ENCODE data around the gene CYP2E1.

The CYP2E1 gene

DNA sequence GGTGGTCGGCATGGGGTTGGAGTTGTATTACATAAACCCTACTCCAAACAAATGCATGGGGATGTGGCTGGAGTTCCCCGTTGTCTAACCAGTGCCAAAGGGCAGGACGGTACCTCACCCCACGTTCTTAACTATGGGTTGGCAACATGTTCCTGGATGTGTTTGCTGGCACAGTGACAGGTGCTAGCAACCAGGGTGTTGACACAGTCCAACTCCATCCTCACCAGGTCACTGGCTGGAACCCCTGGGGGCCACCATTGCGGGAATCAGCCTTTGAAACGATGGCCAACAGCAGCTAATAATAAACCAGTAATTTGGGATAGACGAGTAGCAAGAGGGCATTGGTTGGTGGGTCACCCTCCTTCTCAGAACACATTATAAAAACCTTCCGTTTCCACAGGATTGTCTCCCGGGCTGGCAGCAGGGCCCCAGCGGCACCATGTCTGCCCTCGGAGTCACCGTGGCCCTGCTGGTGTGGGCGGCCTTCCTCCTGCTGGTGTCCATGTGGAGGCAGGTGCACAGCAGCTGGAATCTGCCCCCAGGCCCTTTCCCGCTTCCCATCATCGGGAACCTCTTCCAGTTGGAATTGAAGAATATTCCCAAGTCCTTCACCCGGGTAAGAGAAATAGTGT lies at the start of gene CYP2E1:
Gene CYP2E1, plus strand, starts transcription at position 407 of the 632 bp plus-strand sequence. Its CDS starts 33 bp downstream, at position 440.
- TF ChIP-seq, protein P1, sequence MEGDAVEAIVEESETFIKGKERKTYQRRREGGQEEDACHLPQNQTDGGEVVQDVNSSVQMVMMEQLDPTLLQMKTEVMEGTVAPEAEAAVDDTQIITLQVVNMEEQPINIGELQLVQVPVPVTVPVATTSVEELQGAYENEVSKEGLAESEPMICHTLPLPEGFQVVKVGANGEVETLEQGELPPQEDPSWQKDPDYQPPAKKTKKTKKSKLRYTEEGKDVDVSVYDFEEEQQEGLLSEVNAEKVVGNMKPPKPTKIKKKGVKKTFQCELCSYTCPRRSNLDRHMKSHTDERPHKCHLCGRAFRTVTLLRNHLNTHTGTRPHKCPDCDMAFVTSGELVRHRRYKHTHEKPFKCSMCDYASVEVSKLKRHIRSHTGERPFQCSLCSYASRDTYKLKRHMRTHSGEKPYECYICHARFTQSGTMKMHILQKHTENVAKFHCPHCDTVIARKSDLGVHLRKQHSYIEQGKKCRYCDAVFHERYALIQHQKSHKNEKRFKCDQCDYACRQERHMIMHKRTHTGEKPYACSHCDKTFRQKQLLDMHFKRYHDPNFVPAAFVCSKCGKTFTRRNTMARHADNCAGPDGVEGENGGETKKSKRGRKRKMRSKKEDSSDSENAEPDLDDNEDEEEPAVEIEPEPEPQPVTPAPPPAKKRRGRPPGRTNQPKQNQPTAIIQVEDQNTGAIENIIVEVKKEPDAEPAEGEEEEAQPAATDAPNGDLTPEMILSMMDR (IDR thresholded peaks at IDR 0.05), result no peak
- no peak within 1 kb of the TSS for H3K27ac ChIP-seq
- no peaks in the 10 kb centered on the region for H3K36me3 ChIP-seq
- H3K27me3 ChIP-seq, result peaks cover 92% of the 10 kb centered on the region
- H3K4me1 ChIP-seq (ENCODE audit: control insufficient read depth in 1 of 2, insufficient read depth in 1 of 2, low read depth in 1 of 2, low read length in 1 of 2), result peaks cover 0 to 6% of the 10 kb centered on the region in 2 experiments
- peaks cover 11% of the 10 kb centered on the region for H3K9me3 ChIP-seq
- no peak within 1 kb of the TSS for H3K4me3 ChIP-seq (ENCODE audit: low read depth in 1 of 2, low read length in 1 of 2)

DNA sequence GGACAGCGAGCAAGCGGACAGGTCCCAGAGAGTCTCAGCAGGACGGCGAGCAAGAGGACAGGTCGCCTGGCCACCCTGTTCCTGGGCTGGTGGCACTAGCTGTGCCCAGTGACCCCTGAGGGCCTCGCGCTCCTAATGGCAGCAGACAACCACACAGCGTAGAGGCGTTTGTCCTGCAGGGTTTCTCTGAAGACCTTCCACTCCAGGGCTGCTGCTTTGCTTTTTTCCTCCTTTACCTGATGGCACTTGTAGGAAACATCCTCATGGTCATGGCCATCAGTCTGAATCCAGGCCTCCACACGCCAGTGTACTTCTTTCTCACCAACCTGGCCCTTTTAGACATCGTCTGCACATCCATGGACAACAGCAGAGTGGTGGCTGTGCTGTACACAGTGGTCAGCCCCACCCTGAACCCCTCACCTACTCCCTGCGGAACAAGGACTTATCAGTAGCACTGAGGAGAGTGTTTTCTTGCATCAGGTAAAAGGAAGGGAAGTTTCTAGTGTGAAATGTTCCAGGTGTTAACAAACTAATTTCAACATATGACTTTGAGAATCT lies 46.0 kb upstream of the CYP2E1 start:
- TF ChIP-seq, protein P1 (IDR thresholded peaks at IDR 0.05), result no peak
- Histone ChIP-seq H3K9me3 (no peaks in the 10 kb centered on the region), H3K27me3 (no peaks in the 10 kb centered on the region), H3K4me1 (ENCODE audit: control insufficient read depth in 1 of 2, insufficient read depth in 1 of 2, low read depth in 1 of 2, low read length in 1 of 2) (no peaks in the 10 kb centered on the region), H3K36me3 (no peaks in the 10 kb centered on the region), H3K27ac (no peak overlapping the region), H3K4me3 (ENCODE audit: low read depth in 1 of 2, low read length in 1 of 2) (no peak overlapping the region)

DNA sequence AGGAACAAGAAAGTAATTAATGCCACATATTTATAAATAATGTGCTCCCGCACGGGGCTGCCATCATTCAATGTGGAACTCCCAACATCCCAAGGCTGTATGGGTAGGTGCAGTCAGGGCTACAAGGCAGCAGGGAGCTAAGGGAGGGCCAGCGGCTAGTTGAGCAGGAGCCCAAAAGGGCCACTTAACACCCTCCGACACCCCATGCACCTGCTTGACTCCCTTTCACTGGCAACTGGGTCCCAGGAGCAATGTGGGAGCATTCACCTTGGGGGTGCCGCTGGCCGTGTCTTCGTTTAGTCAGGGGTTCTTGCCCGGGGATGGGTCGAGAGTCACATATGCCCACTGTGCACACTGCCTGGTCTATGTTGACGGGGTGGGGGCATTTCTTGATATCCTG lies 45.5 kb upstream of the CYP2E1 start:
- no peak overlapping the region for H3K27ac ChIP-seq
- no peaks in the 10 kb centered on the region for H3K9me3 ChIP-seq
- TF ChIP-seq, protein P1 (IDR thresholded peaks at IDR 0.05), result no peak
- H3K27me3 ChIP-seq, result no peaks in the 10 kb centered on the region
- H3K36me3 ChIP-seq, result no peaks in the 10 kb centered on the region
- no peak overlapping the region for H3K4me3 ChIP-seq (ENCODE audit: low read depth in 1 of 2, low read length in 1 of 2)
- no peaks in the 10 kb centered on the region for H3K4me1 ChIP-seq (ENCODE audit: control insufficient read depth in 1 of 2, insufficient read depth in 1 of 2, low read depth in 1 of 2, low read length in 1 of 2)

DNA sequence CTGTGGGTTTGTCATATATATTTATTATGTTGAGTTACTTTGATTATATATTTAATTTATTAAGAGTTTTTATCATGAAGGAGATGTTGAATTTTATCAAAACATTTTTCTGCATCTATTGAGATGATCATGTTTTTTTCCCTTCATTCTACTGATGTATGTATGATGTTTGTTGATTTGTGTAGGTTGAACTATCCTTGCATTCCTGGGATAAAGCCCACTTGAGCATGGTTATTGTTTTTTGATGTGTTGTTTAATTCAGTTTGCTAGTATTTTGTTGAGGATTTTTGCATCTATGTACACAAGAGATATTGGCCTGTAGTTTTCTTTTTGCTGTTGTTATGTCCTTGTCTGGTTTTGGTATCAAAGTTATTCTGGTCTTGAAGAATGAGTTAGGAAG lies 42.3 kb upstream of the CYP2E1 start:
- Histone ChIP-seq H3K9me3 (peaks cover 10% of the 10 kb centered on the region), H3K27ac (no peak overlapping the region), H3K4me1 (ENCODE audit: control insufficient read depth in 1 of 2, insufficient read depth in 1 of 2, low read depth in 1 of 2, low read length in 1 of 2) (no peaks in the 10 kb centered on the region)

DNA sequence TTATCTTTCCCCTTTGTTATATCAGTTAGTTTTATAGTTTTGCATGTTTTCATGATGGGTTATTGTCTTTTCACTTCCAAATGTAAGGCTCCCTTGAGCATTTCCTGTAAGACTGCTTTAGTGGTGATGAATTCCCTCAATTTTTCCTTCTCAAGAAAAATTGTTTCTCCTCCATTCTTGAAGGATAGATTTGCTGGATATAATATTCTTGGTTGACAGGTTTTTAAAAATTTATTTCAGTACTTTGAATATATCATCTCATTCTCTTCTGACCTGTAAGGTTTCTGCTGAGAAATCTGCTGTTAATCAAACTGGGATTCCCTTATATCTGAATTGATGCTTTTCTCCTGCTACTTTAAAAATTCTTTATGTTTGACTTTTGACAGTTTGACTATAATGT lies 40.1 kb upstream of the CYP2E1 start:
- no peak overlapping the region for H3K4me3 ChIP-seq (ENCODE audit: low read depth in 1 of 2, low read length in 1 of 2)
- H3K27me3 ChIP-seq, result no peaks in the 10 kb centered on the region
- no peak overlapping the region for H3K27ac ChIP-seq
- peaks cover 10% of the 10 kb centered on the region for H3K9me3 ChIP-seq
- TF ChIP-seq, protein P1 (IDR thresholded peaks at IDR 0.05), result no peak
- no peaks in the 10 kb centered on the region for H3K36me3 ChIP-seq
- H3K4me1 ChIP-seq (ENCODE audit: control insufficient read depth in 1 of 2, insufficient read depth in 1 of 2, low read depth in 1 of 2, low read length in 1 of 2), result no peaks in the 10 kb centered on the region

More for the DNA sequence above, 42.3 kb upstream of the CYP2E1 start:
- Histone ChIP-seq H3K36me3 (no peaks in the 10 kb centered on the region), H3K4me3 (ENCODE audit: low read depth in 1 of 2, low read length in 1 of 2) (no peak overlapping the region), H3K27me3 (no peaks in the 10 kb centered on the region)
- TF ChIP-seq, protein P1 (IDR thresholded peaks at IDR 0.05), result no peak

Measured in neutrophil (primary cell).